GM19240 (cell line): Measurements from ENCODE around the gene LAMA2.
"Not testable (repeated sequence)": the region's sequence is repeated elsewhere in the genome, so short reads cannot be mapped to it uniquely, and the experiment has no call there.

Source experiments
- DNase-seq: peaks from one replicate; pipeline ENCODE4 v3.0.0; 2011; ENCODE audit warnings: low spot score; ENCODE audit not compliant: insufficient read length

Gene LAMA2

GRCh38 chr6:129006724-129007514 lies 124.0 kb downstream of the LAMA2 start:
- DNase-seq: no peak

GRCh38 chr6:129007701-129008373 lies 124.9 kb downstream of the LAMA2 start:
- no peak for DNase-seq

GRCh38 chr6:129008591-129008990 lies 125.7 kb downstream of the LAMA2 start:
- no peak for DNase-seq

- DNase-seq: no peak
These were observed 126.9 kb downstream of the LAMA2 start for GRCh38 chr6:129009851-129010250.

- no peak for DNase-seq
These were observed 131.4 kb downstream of the LAMA2 start for GRCh38 chr6:129014302-129014701.

GRCh38 chr6:129015721-129016120 lies 132.8 kb downstream of the LAMA2 start:
- no peak for DNase-seq

GRCh38 chr6:129016844-129017243 lies 133.9 kb downstream of the LAMA2 start:
- no peak for DNase-seq

- DNase-seq: no peak
These were observed 139.1 kb downstream of the LAMA2 start for GRCh38 chr6:129022011-129022553.

- no peak for DNase-seq
These were observed 143.7 kb downstream of the LAMA2 start for GRCh38 chr6:129026601-129027000.

GRCh38 chr6:129029778-129030177 lies 146.8 kb downstream of the LAMA2 start:
- no peak for DNase-seq

- no peak for DNase-seq
These were observed 147.3 kb downstream of the LAMA2 start for GRCh38 chr6:129030215-129030614.

- no peak for DNase-seq
These were observed 148.2 kb downstream of the LAMA2 start for GRCh38 chr6:129031051-129031599.

- DNase-seq: no peak
These were observed 149.7 kb downstream of the LAMA2 start for GRCh38 chr6:129032602-129033001.

- no peak for DNase-seq
These were observed 150.2 kb downstream of the LAMA2 start for GRCh38 chr6:129033180-129033579.

- DNase-seq: no peak
These were observed 150.6 kb downstream of the LAMA2 start for GRCh38 chr6:129033581-129033980.

- no peak for DNase-seq
These were observed 158.6 kb downstream of the LAMA2 start for GRCh38 chr6:129041563-129041962.

GRCh38 chr6:129046526-129046925 lies 163.6 kb downstream of the LAMA2 start:
- DNase-seq: no peak

GRCh38 chr6:129047834-129048233 lies 164.9 kb downstream of the LAMA2 start:
- DNase-seq: no peak

- no peak for DNase-seq
These were observed 167.1 kb downstream of the LAMA2 start for GRCh38 chr6:129050086-129050485.

GRCh38 chr6:129053143-129053542 lies 170.2 kb downstream of the LAMA2 start:
- DNase-seq: not testable (repeated sequence)

- DNase-seq: no peak
These were observed 172.9 kb downstream of the LAMA2 start for GRCh38 chr6:129055796-129056195.

- DNase-seq: no peak
These were observed 176.7 kb downstream of the LAMA2 start for GRCh38 chr6:129059650-129060049.
